BLaER1 treated with 17β-estradiol and CSF1 and Interleukin-3, amounts not matched to agents 10 nM and 100 nM (cell line): ENCODE results near the gene ANXA1.
A peak's percentile ranks its signal among the peaks of the same experiment; 100 is the strongest.

Experiments
- H3K27ac ChIP-seq, 11 experiments: shearing (Covaris generic); formaldehyde crosslinking; 2 replicates each; pipeline ENCODE4 v1.8.1; 2022
- H3K27me3 ChIP-seq, 11 experiments: shearing (Covaris generic); formaldehyde crosslinking; 2 replicates each; pipeline ENCODE4 v1.8.1; 2022
- H3K36me3 ChIP-seq, 11 experiments: shearing (Covaris generic); formaldehyde crosslinking; 2 replicates each; pipeline ENCODE4 v1.8.1; 2022
- H3K4me1 ChIP-seq, 10 experiments: shearing (Covaris generic); formaldehyde crosslinking; 2 replicates each; pipeline ENCODE4 v1.8.1; 2022
- H3K4me2 ChIP-seq, 11 experiments: shearing (Covaris generic); formaldehyde crosslinking; 2 replicates each; pipeline ENCODE4 v1.8.1; 2022
- H3K4me3 ChIP-seq, 10 experiments: shearing (Covaris generic); formaldehyde crosslinking; 2 replicates each; pipeline ENCODE4 v1.8.1; 2022
- H3K9ac ChIP-seq, 11 experiments: shearing (Covaris generic); formaldehyde crosslinking; 2 replicates each; pipeline ENCODE4 v1.8.1; 2022
- H3K9me3 ChIP-seq, 11 experiments: shearing (Covaris generic); formaldehyde crosslinking; replicated peaks in 1 of 11; 2 replicates each; pipeline ENCODE4 v1.8.1; 2022
- H4K20me1 ChIP-seq, 11 experiments: shearing (Covaris generic); formaldehyde crosslinking; 2 replicates each; pipeline ENCODE4 v1.8.1; 2022
- Cebpa-rat ChIP-seq, 11 experiments: shearing (Covaris generic); IDR thresholded peaks; 2 replicates each; pipeline ENCODE4 v1.8.1; 2022

ANXA1 gene

DNA sequence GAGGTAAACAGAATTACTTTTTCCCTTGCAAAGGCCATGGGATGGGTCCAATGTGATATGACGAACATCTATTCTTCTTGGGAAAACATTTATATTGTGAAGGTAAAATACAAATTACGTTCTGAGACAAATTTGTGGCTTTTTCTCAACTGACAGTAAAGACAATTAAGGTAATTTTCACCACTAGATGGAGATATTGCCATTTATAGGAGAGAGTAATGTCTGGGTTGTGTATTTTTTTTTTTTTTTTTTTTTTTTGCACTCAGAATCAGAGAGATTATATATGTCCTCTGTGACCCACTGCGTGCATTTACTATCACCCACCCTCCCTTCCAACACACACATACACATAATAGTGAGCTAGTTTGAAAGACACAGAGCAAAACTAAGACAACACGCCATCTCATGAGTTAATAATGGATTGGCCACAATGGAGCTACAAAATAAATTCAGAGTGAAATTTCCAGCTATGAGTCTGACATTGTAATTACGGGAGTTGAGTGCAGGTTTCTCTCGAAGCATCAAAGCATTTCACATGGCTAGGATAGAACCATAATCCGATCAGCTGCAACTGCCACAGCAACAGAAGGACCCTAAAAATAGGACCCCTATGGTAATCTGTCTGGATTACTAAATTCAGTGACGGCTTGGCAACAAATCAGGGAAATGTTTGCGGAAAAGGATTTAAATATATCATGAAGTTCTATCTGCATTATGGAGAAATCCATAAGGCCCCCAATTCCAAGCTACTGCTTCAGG, 49.2 kb downstream of the ANXA1 start:
- no peak overlapping the region for H3K27ac ChIP-seq
- TF ChIP-seq Cebpa-rat (IDR thresholded peaks at IDR 0.05): no peak
- H3K4me3 ChIP-seq: no peak overlapping the region
- peaks cover 0 to 25% (median 7%) of the 10 kb centered on the region in 10 experiments; a peak in 11 of 20 replicates for H3K4me1 ChIP-seq
- H3K4me2 ChIP-seq: 0 out of 22 replicates have a peak overlapping the region, but pooled peaks of 1 of the 11 experiments have one; percentile 6
- H4K20me1 ChIP-seq: no peaks in the 10 kb centered on the region
- no peaks in the 10 kb centered on the region for H3K9me3 ChIP-seq
- H3K9ac ChIP-seq: no peak overlapping the region
- H3K27me3 ChIP-seq: no peaks in the 10 kb centered on the region
- no peaks in the 10 kb centered on the region for H3K36me3 ChIP-seq

DNA sequence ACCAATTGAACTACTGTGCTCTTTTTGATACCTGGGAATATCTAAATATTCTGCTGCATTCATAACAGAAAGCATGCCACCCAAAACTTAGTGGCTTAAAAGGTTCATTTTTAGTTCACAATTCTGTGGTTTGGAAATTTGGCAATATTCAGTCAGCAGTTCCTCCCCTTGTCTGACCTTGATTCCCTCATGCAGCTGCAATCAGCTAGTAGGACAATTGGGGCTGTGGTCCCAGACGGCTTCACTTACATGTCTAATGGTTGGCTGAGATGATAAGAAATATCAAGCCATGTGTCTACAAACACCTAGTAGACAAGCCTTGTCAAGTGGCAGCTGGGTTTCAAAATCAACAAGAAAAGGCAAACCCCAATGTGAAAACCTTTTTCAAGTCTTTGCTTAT, 51.3 kb downstream of the ANXA1 start:
- H3K4me3 ChIP-seq: no peak overlapping the region
- no peaks in the 10 kb centered on the region for H4K20me1 ChIP-seq
- peaks cover 0 to 31% (median 7%) of the 10 kb centered on the region in 10 experiments; a peak in 11 of 20 replicates for H3K4me1 ChIP-seq
- H3K27me3 ChIP-seq: no peaks in the 10 kb centered on the region
- 0 out of 22 replicates have a peak overlapping the region, but pooled peaks of 1 of the 11 experiments have one; percentile 24 for H3K27ac ChIP-seq
- TF ChIP-seq Cebpa-rat (IDR thresholded peaks at IDR 0.05): no peak
- H3K9me3 ChIP-seq: no peaks in the 10 kb centered on the region
- peak overlapping the region in 8 of 11 experiments; percentile 3 to 66 (median 29); a peak in 12 of 22 replicates for H3K4me2 ChIP-seq
- H3K9ac ChIP-seq: no peak overlapping the region
- H3K36me3 ChIP-seq: no peaks in the 10 kb centered on the region

DNA sequence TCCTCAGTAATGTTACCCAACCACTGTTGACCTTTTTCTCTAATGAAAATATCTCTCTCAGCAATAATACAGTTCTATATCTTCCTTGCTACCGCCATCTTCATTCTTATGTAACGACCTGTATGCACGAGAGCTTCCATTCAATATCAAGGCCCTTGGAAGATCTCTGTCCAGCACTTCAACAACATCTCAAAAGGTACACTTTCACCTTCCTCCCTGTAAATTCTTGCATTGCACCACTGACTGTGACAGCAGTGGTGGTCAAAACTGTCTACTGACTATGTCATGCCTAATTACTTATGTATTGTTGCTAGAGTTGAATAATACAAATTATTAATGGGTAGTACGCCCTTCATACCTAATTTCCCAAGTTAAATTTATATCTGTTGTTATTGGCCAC, 53.3 kb downstream of the ANXA1 start:
- no peaks in the 10 kb centered on the region for H4K20me1 ChIP-seq
- no peak overlapping the region for H3K4me3 ChIP-seq
- no peak overlapping the region for H3K4me2 ChIP-seq
- TF ChIP-seq Cebpa-rat (IDR thresholded peaks at IDR 0.05): no peak
- H3K9me3 ChIP-seq: no peaks in the 10 kb centered on the region
- H3K36me3 ChIP-seq: no peaks in the 10 kb centered on the region
- peaks cover 0 to 31% (median 7%) of the 10 kb centered on the region in 10 experiments; a peak in 11 of 20 replicates for H3K4me1 ChIP-seq
- H3K27ac ChIP-seq: no peak overlapping the region
- H3K27me3 ChIP-seq: no peaks in the 10 kb centered on the region
- H3K9ac ChIP-seq: no peak overlapping the region

DNA sequence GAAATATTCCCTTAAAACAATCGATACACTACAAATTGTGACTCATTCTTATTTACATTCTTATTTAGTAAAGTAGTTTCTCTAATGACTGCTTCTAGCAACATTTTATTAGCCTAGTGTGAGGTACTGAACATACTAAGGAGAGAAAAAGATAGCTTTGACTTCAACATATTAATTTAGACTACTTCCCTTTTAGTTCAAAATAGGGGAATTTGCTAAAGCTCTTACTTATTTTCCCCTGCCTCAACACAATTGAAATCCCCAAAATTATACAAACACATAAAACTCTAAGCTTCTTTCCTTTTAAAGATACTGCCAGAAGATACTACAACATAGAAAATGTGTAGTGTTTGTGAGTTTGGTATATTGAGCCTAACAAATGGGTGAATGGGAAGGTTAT, 55.2 kb downstream of the ANXA1 start:
- Histone ChIP-seq H3K4me1 (peaks cover 0 to 28% (median 7%) of the 10 kb centered on the region in 10 experiments; a peak in 11 of 20 replicates), H3K9me3 (no peaks in the 10 kb centered on the region), H3K36me3 (no peaks in the 10 kb centered on the region), H3K27ac (no peak overlapping the region), H3K9ac (no peak overlapping the region), H3K4me3 (no peak overlapping the region), H4K20me1 (no peaks in the 10 kb centered on the region), H3K4me2 (no peak overlapping the region), H3K27me3 (no peaks in the 10 kb centered on the region)
- no peak for TF ChIP-seq Cebpa-rat (IDR thresholded peaks at IDR 0.05)

DNA sequence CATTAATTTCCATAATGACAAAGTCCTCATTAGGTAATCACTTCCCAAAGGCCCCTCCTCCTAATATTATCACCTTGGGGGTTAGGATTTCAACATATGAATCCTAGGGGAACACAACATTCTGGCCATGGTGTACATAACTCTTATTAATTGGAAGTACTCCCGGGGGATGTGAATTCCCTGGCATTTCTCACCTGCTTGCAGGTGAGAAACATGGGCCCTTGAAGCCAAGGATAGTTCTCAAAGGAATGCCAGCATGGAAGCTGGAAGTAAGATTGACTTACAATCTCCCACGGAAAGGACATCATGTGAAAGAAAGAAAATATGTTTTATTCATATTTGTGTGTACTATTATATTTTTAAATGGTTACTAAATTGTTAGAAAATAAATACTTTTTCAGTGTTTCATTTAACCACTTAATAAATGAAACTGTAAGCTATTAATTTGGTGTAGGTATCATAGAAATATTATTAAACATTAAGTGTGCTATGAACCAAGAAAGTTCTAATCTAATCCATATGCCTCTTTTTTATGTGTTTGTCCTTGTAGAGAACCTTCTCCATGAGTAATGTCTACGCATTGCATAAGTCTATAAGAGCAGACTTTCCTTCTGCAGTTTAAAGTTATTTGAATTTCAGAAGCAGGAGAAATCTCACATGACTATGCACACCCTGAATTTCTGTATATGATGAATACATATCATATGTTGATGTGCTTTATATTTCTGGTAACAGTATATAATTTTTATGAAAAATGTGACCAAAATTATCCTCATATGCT, 59.4 kb downstream of the ANXA1 start:
- Histone ChIP-seq H3K4me3 (no peak overlapping the region), H3K9me3 (no peaks in the 10 kb centered on the region), H4K20me1 (no peaks in the 10 kb centered on the region), H3K27me3 (no peaks in the 10 kb centered on the region), H3K4me2 (no peak overlapping the region), H3K36me3 (no peaks in the 10 kb centered on the region), H3K4me1 (peaks cover 0 to 28% (median 0%) of the 10 kb centered on the region in 10 experiments; a peak in 2 of 20 replicates), H3K9ac (no peak overlapping the region), H3K27ac (no peak overlapping the region)
- TF ChIP-seq Cebpa-rat (IDR thresholded peaks at IDR 0.05): no peak

DNA sequence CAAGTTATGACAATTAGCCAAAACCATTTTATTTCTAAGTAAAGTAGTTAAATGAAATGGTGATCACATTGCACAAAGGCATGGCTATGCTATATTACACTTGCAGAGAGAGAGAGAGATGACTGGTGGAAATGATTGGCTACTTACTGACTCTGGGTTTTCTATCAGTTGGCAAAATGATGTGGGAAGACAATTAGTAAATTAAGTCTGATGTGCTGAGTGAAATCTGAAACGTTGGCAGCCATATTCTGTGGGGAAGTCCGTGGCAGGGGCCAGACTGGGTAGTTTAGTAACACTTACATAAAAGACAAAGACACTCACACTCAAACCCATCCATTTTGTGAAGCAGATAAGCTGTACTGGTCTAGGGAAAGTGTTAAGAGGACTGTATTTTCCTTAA, 61.6 kb downstream of the ANXA1 start:
- Histone ChIP-seq H3K27ac (no peak overlapping the region), H3K4me2 (no peak overlapping the region), H3K36me3 (no peaks in the 10 kb centered on the region), H3K4me3 (no peak overlapping the region), H3K9me3 (peaks cover 0 to 1% (median 0%) of the 10 kb centered on the region in 11 experiments; a peak in 1 of 22 replicates), H4K20me1 (no peaks in the 10 kb centered on the region), H3K9ac (no peak overlapping the region), H3K27me3 (no peaks in the 10 kb centered on the region), H3K4me1 (peaks cover 0 to 19% (median 0%) of the 10 kb centered on the region in 10 experiments; a peak in 2 of 20 replicates)
- no peak for TF ChIP-seq Cebpa-rat (IDR thresholded peaks at IDR 0.05)

DNA sequence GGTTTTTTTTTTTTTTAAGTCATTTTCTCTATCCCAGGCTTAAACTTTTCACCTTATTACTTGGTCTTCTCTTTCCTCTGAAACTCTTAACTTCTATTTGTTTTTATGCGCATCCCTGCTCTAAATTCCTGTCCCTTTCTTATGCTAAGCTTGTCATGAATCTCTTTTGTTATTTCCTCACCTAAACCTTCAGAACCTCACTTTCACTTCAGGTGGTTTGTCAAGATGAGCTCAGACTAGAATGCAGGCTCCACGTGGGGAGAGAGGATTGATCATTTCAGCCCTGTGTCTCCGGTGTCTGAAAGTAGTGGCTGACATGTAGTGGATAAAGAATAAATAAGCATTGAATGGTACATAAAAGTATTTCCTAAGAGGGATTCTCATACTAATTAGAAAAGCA, 63.6 kb downstream of the ANXA1 start:
- Histone ChIP-seq H3K4me3 (no peak overlapping the region), H3K4me1 (peaks cover 0 to 34% (median 0%) of the 10 kb centered on the region in 10 experiments; a peak in 9 of 20 replicates), H3K9ac (no peak overlapping the region), H4K20me1 (no peaks in the 10 kb centered on the region), H3K27me3 (no peaks in the 10 kb centered on the region), H3K27ac (peak overlapping the region in 1 of 11 experiments; percentile 30; a peak in 1 of 22 replicates), H3K36me3 (no peaks in the 10 kb centered on the region), H3K9me3 (peaks cover 0 to 16% (median 7%) of the 10 kb centered on the region in 11 experiments; a peak in 10 of 22 replicates), H3K4me2 (no peak overlapping the region)
- TF ChIP-seq Cebpa-rat (IDR thresholded peaks at IDR 0.05): no peak

DNA sequence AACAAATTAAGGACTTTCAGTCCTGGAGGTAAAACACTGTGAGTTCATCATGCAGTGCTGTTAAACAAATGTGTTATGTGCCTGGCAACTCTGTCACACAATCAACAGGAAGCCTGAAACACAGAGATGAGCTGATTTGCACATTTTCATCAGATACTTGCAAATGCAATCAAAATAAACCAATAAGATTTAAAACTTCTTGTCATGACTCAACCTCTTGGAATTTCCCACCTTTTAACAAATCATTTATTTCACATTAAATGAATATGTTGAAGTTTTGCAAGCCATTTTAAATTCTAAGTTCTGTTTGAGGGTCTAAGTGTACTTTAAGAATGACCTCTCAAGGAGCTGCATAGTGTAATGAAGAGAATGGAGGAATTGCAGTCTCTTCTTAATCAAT, 64.4 kb downstream of the ANXA1 start:
- Histone ChIP-seq H3K27me3 (no peaks in the 10 kb centered on the region), H4K20me1 (no peaks in the 10 kb centered on the region), H3K27ac (peak overlapping the region in 1 of 11 experiments; percentile 30; a peak in 1 of 22 replicates), H3K36me3 (no peaks in the 10 kb centered on the region), H3K4me1 (peaks cover 0 to 42% (median 0%) of the 10 kb centered on the region in 10 experiments; a peak in 9 of 20 replicates), H3K9me3 (peaks cover 0 to 16% (median 7%) of the 10 kb centered on the region in 11 experiments; a peak in 10 of 22 replicates), H3K4me3 (no peak overlapping the region), H3K9ac (no peak overlapping the region), H3K4me2 (no peak overlapping the region)
- TF ChIP-seq Cebpa-rat (IDR thresholded peaks at IDR 0.05): no peak
